ENCODE results near the gene IGFBP1. TPM values are rescaled to one million over a fixed set of nuclear protein-coding genes. Genes with fewer than 3 reads are reported as not detected.

IGFBP1 gene
- total and polyA plus RNA-seq, 2 of the 13 experiments (the other 11 are each of a cell fraction or from before 2014, with no cell fraction given) = 5.4 to 885 TPM

GRCh38 chr7:45863715-45864114 lies 24.6 kb upstream of the IGFBP1 start (continued):
- TF ChIP-seq PREB (CRISPR knock-in tag; IDR thresholded peaks at IDR 0.05) (no peak), MTERF4 (CRISPR knock-in tag; IDR thresholded peaks at IDR 0.05) (no peak), FOXO1 (CRISPR knock-in tag; IDR thresholded peaks at IDR 0.05) (no peak), MXD1 (CRISPR knock-in tag; IDR thresholded peaks at IDR 0.05) (no peak), HOXA7 (CRISPR knock-in tag; IDR thresholded peaks at IDR 0.05) (no peak), ZBTB43 (CRISPR knock-in tag; conservative IDR thresholded peaks at IDR 0.05) (no peak), ZFP90 (CRISPR knock-in tag; IDR thresholded peaks at IDR 0.05; ENCODE audit: borderline replicate concordance) (no peak), NFE2L1 (CRISPR knock-in tag; IDR thresholded peaks at IDR 0.05; ENCODE audit: borderline replicate concordance) (no peak), NONO (IDR thresholded peaks at IDR 0.05) (no peak), NONO (CRISPR knock-in tag; conservative IDR thresholded peaks at IDR 0.05) (no peak), HHEX (CRISPR knock-in tag; IDR thresholded peaks at IDR 0.05) (no peak), HNF4A (CRISPR knock-in tag; IDR thresholded peaks at IDR 0.05) (no peak), PRDM15 (CRISPR knock-in tag; IDR thresholded peaks at IDR 0.05) (no peak), ZBTB49 (CRISPR knock-in tag; IDR thresholded peaks at IDR 0.05; ENCODE audit: borderline replicate concordance) (no peak), ZNF234 (CRISPR knock-in tag; conservative IDR thresholded peaks at IDR 0.05) (no peak), HNRNPL (IDR thresholded peaks at IDR 0.05; ENCODE audit: low read depth, low read length) (no peak), ZNF660 (CRISPR knock-in tag; IDR thresholded peaks at IDR 0.05; ENCODE audit: borderline replicate concordance, low read depth) (no peak), DMTF1 (CRISPR knock-in tag; IDR thresholded peaks at IDR 0.05) (no peak)

Data from HepG2 (cell line).